Kidney epithelial cell (primary cell): ENCODE data around the gene GPR42. TPM values are rescaled to one million over a fixed set of nuclear protein-coding genes. Genes with fewer than 3 reads are reported as not detected.

ENCODE experiments used
- DNase-seq: peaks from one replicate; pipeline ENCODE4 v3.0.0-alpha.2; 2010; ENCODE audit warnings: low read depth
- H3K27me3 ChIP-seq: 2 replicates; pipeline ENCODE4 v1.6.0; 2011; ENCODE audit warnings: low read length; ENCODE audit not compliant: control insufficient read depth, insufficient read depth
- H3K36me3 ChIP-seq: 2 replicates; pipeline ENCODE4 v1.5.1; 2011; ENCODE audit warnings: low read length; ENCODE audit not compliant: control insufficient read depth, insufficient read depth
- H3K4me3 ChIP-seq: 2 replicates; pipeline ENCODE4 v1.5.1; 2011; ENCODE audit warnings: low read depth, mild to moderate bottlenecking, control low read depth, low read length
- total RNA-seq: library from RNA; depleted of rRNA; stranded (reverse); fragments of >200 nt; gene quantifications from 2 replicates; pipeline ENCODE4 v1.2.3, GENCODE V29; 2015
- TF ChIP-seq, protein P1 (sequence below): IDR thresholded peaks from 2 replicates; pipeline ENCODE4 v1.5.1; 2011; ENCODE audit warnings: mild to moderate bottlenecking, moderate library complexity, low read length, control low read depth, inconsistent platforms; ENCODE audit not compliant: insufficient read depth, poor library complexity, severe bottlenecking

Gene GPR42
- total RNA-seq, 1 donor from 2014 or later: not detected

GRCh38 chr19:35342430-35342829 lies 28.4 kb upstream of the GPR42 start:
- TF ChIP-seq, protein P1, sequence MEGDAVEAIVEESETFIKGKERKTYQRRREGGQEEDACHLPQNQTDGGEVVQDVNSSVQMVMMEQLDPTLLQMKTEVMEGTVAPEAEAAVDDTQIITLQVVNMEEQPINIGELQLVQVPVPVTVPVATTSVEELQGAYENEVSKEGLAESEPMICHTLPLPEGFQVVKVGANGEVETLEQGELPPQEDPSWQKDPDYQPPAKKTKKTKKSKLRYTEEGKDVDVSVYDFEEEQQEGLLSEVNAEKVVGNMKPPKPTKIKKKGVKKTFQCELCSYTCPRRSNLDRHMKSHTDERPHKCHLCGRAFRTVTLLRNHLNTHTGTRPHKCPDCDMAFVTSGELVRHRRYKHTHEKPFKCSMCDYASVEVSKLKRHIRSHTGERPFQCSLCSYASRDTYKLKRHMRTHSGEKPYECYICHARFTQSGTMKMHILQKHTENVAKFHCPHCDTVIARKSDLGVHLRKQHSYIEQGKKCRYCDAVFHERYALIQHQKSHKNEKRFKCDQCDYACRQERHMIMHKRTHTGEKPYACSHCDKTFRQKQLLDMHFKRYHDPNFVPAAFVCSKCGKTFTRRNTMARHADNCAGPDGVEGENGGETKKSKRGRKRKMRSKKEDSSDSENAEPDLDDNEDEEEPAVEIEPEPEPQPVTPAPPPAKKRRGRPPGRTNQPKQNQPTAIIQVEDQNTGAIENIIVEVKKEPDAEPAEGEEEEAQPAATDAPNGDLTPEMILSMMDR: no peak
- H3K27me3 ChIP-seq: peaks cover 4% of the 10 kb centered on the region

DNA sequence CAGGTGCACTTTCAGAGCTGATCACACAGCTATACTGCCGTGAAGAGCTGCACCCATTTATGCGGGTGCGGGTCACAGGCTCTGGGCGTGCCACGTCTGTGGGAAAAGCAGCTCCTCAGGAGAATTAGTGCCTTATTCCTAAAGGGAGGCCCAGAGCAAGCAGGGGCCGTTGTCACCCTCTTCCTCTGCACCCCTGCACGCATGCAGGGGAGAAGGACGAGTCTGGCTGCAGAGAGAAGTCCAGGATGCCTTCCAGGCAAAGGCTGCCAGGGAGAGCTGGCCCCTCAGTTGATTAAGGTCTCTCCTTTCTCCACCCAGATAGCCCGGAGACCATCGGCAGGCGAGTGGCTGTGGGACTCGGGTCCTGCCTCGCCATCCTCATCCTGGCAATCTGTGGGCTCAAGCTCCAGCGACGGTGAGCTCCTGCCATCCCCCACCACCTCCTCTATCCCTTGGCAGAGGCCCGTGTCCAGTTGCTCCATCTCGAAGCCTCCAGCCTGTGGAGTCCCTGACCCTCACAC lies 26.3 kb upstream of the GPR42 start:
- Histone ChIP-seq H3K27me3 (peaks cover 4% of the 10 kb centered on the region), H3K36me3 (no peaks in the 10 kb centered on the region), H3K4me3 (no peak overlapping the region)
- DNase-seq: no peak
- TF ChIP-seq, protein P1: no peak

More at GRCh38 chr19:35342430-35342829, 28.4 kb upstream of the GPR42 start:
- no peaks in the 10 kb centered on the region for H3K36me3 ChIP-seq
- H3K4me3 ChIP-seq: no peak overlapping the region
- no peak for DNase-seq

DNA sequence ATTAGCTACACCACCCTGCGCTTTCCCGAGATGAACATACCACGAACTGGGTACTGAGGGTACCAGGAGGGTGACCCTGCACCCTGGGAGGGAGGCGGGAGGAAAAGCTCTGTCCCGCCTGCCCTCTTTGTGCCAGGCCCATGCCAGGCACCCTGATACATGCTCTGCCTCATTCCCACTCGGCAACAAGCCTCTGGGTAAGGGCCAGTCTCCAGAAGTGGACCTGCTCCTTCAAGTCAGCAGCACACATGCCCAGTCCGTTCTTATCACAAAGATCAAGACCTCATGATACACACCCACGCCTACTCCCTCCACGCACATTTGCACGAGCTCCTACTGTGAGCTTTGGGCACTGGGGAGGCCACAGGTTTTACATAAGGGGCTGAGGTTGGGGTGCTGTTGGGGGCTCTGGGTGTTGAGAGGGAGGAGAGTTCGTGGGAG lies 25.2 kb upstream of the GPR42 start:
- Histone ChIP-seq H3K27me3 (peaks cover 12% of the 10 kb centered on the region), H3K36me3 (no peaks in the 10 kb centered on the region), H3K4me3 (no peak overlapping the region)
- TF ChIP-seq, protein P1: no peak
- DNase-seq: no peak

DNA sequence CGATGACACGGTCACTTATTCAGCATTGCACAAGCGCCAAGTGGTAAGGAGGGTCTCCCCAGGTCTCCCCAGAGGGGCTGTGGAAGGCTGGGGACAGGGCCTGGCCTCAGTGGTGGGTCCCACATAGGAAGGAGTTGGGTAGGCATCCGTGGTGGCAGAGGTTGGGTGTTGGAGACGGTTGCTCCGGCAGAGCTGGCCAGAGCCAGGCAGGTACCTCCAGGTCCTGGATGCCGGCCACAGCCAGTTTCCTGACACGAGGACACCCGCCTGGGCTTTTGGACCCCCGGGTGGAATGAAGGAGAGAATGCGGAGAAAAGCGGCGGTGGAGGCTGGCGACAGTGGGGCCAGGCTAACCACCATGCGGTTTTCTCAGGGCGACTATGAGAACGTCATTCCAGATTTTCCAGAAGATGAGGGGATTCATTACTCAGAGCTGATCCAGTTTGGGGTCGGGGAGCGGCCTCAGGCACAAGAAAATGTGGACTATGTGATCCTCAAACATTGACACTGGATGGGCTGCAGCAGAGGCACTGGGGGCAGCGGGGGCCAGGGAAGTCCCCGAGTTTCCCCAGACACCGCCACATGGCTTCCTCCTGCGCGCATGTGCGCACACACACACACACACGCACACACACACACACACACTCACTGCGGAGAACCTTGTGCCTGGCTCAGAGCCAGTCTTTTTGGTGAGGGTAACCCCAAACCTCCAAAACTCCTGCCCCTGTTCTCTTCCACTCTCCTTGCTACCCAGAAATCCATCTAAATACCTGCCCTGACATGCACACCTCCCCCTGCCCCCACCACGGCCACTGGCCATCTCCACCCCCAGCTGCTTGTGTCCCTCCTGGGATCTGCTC lies 24.4 kb upstream of the GPR42 start:
- Histone ChIP-seq H3K27me3 (peaks cover 18% of the 10 kb centered on the region), H3K36me3 (no peaks in the 10 kb centered on the region), H3K4me3 (no peak overlapping the region)
- TF ChIP-seq, protein P1: no peak
- DNase-seq: no peak

GRCh38 chr19:35347171-35347929 lies 23.5 kb upstream of the GPR42 start, which contains the start of gene FFAR1:
Gene FFAR1, plus strand, starts transcription at chr19:35347902. Its CDS starts 3,650 bp downstream, at chr19:35351552.
- TF ChIP-seq, protein P1: no peak
- H3K4me3 ChIP-seq: no peak within 1 kb of the TSS
- H3K36me3 ChIP-seq: no peaks in the 10 kb centered on the region
- peaks cover 17% of the 10 kb centered on the region for H3K27me3 ChIP-seq
- no peak for DNase-seq
